Measurements from ENCODE around the gene NOS3. TPM values are rescaled to one million over a fixed set of nuclear protein-coding genes. Genes with fewer than 3 reads are reported as not detected.

The NOS3 gene
- total and polyA plus RNA-seq, 2 donors (not counting 3 experiments of a cell fraction or from before 2014, with no cell fraction given), result 82.8 to 95.1 TPM

GRCh38 chr7:151053751-151054150 lies 62.9 kb downstream of the NOS3 start:
- H3K27ac ChIP-seq (ENCODE audit: insufficient read depth, low read depth, low read length), result no peak overlapping the region
- peaks cover 13% of the 10 kb centered on the region for H3K4me1 ChIP-seq (ENCODE audit: control insufficient read depth, extremely low read depth, insufficient read depth, low read length)
- no peak for FAIRE-seq
- no peak overlapping the region for H2AFZ ChIP-seq (ENCODE audit: low read depth, low read length)
- H3K79me2 ChIP-seq (ENCODE audit: control insufficient read depth, insufficient read depth, low read length), result no peaks in the 10 kb centered on the region
- dilution Hi-C loops (cut with MboI; ENCODE audit: extremely low pct_ligation_motif_present, low sequenced_read_pairs) (no loop called here), intact Hi-C loops (cut with micrococcal nuclease) (no loop called here)
- H3K9me3 ChIP-seq (replicated peaks; ENCODE audit: control insufficient read depth, insufficient read depth, low read length), result no peaks in the 10 kb centered on the region
- no TSS peak for BruUV-seq (replicated peaks)
- no peak overlapping the region for H3K4me3 ChIP-seq (replicated peaks in 1 of 3; ENCODE audit: insufficient read depth in 1 of 3, low read depth in 1 of 3, low read length in 3 of 3)
- POLR2A ChIA-PET, result no interaction called here
- TF ChIP-seq EZH2 (IDR thresholded peaks at IDR 0.05; ENCODE audit: borderline replicate concordance, low read depth, low read length, severe bottlenecking), result no peak
- no peak for TF ChIP-seq POLR2A (IDR thresholded peaks at IDR 0.05; ENCODE audit: low read depth, low read length)
- no peak for TF ChIP-seq GATA2 (IDR thresholded peaks at IDR 0.05; ENCODE audit: insufficient read depth, insufficient read length, low read depth, low read length)
- TF ChIP-seq JUN (IDR thresholded peaks at IDR 0.05; ENCODE audit: borderline replicate concordance, insufficient read depth, insufficient read length, low read depth), result no peak
- TF ChIP-seq, protein P1, sequence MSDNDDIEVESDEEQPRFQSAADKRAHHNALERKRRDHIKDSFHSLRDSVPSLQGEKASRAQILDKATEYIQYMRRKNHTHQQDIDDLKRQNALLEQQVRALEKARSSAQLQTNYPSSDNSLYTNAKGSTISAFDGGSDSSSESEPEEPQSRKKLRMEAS (IDR thresholded peaks at IDR 0.05; ENCODE audit: insufficient read depth, insufficient read length), result no peak
- TF ChIP-seq POLR2AphosphoS5 (IDR thresholded peaks at IDR 0.05; ENCODE audit: insufficient read depth, low read depth, low read length), result no peak
- no peak for TF ChIP-seq FOS (IDR thresholded peaks at IDR 0.05; ENCODE audit: borderline replicate concordance, insufficient read depth, low read length)
- H3K4me2 ChIP-seq (ENCODE audit: insufficient read depth, low read length), result no peak overlapping the region
- no peaks in the 10 kb centered on the region for H3K9me1 ChIP-seq (replicated peaks; ENCODE audit: control insufficient read depth, extremely low read depth, insufficient read depth, low read length)
- CTCF ChIA-PET, result no interaction called here
- H4K20me1 ChIP-seq (replicated peaks; ENCODE audit: control insufficient read depth, extremely low read depth, insufficient read depth, low read length), result no peaks in the 10 kb centered on the region
- H3K27me3 ChIP-seq (ENCODE audit: control insufficient read depth in 2 of 2, insufficient read depth in 2 of 2, low read length in 2 of 2), result peaks cover 0 to 4% of the 10 kb centered on the region in 2 experiments
- DNase-seq (ENCODE audit: low read depth, low spot score), result no peak
- H3K36me3 ChIP-seq (ENCODE audit: control insufficient read depth in 2 of 2, extremely low read depth in 1 of 2, insufficient read depth in 2 of 2, low read length in 2 of 2), result no peaks in the 10 kb centered on the region
- H3K9ac ChIP-seq (replicated peaks; ENCODE audit: extremely low read depth, insufficient read depth, low read length), result no peak overlapping the region

- TF ChIP-seq JUN (IDR thresholded peaks at IDR 0.05; ENCODE audit: borderline replicate concordance, insufficient read depth, insufficient read length, low read depth), result no peak
- TF ChIP-seq EZH2 (IDR thresholded peaks at IDR 0.05; ENCODE audit: borderline replicate concordance, low read depth, low read length, severe bottlenecking), result no peak
- TF ChIP-seq POLR2A (IDR thresholded peaks at IDR 0.05; ENCODE audit: low read depth, low read length), result no peak
- no peak for TF ChIP-seq FOS (IDR thresholded peaks at IDR 0.05; ENCODE audit: borderline replicate concordance, insufficient read depth, low read length)
- TF ChIP-seq GATA2 (IDR thresholded peaks at IDR 0.05; ENCODE audit: insufficient read depth, insufficient read length, low read depth, low read length), result no peak
- TF ChIP-seq, protein P2, sequence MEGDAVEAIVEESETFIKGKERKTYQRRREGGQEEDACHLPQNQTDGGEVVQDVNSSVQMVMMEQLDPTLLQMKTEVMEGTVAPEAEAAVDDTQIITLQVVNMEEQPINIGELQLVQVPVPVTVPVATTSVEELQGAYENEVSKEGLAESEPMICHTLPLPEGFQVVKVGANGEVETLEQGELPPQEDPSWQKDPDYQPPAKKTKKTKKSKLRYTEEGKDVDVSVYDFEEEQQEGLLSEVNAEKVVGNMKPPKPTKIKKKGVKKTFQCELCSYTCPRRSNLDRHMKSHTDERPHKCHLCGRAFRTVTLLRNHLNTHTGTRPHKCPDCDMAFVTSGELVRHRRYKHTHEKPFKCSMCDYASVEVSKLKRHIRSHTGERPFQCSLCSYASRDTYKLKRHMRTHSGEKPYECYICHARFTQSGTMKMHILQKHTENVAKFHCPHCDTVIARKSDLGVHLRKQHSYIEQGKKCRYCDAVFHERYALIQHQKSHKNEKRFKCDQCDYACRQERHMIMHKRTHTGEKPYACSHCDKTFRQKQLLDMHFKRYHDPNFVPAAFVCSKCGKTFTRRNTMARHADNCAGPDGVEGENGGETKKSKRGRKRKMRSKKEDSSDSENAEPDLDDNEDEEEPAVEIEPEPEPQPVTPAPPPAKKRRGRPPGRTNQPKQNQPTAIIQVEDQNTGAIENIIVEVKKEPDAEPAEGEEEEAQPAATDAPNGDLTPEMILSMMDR (IDR thresholded peaks at IDR 0.05; ENCODE audit: extremely low read depth in 1 of 2, insufficient read depth in 1 of 2, low read depth in 1 of 2, low read length in 2 of 2), result no peak
- TF ChIP-seq, protein P1 (IDR thresholded peaks at IDR 0.05; ENCODE audit: insufficient read depth, insufficient read length), result no peak
- no peak for TF ChIP-seq POLR2AphosphoS5 (IDR thresholded peaks at IDR 0.05; ENCODE audit: insufficient read depth, low read depth, low read length)
- no peak for TF ChIP-seq MYC (IDR thresholded peaks at IDR 0.05; ENCODE audit: low read depth, low read length)
- H3K27me3 ChIP-seq (ENCODE audit: control insufficient read depth in 2 of 2, insufficient read depth in 2 of 2, low read length in 2 of 2), result no peaks in the 10 kb centered on the region
- no peak overlapping the region for H3K4me3 ChIP-seq (replicated peaks in 1 of 3; ENCODE audit: insufficient read depth in 1 of 3, low read depth in 1 of 3, low read length in 3 of 3)
- no TSS peak for BruUV-seq (replicated peaks)
- H3K9me1 ChIP-seq (replicated peaks; ENCODE audit: control insufficient read depth, extremely low read depth, insufficient read depth, low read length), result no peaks in the 10 kb centered on the region
- dilution Hi-C loops (cut with MboI; ENCODE audit: extremely low pct_ligation_motif_present, low sequenced_read_pairs), result no loop called here
- no peaks in the 10 kb centered on the region for H3K36me3 ChIP-seq (ENCODE audit: control insufficient read depth in 2 of 2, extremely low read depth in 1 of 2, insufficient read depth in 2 of 2, low read length in 2 of 2)
- H3K27ac ChIP-seq (ENCODE audit: insufficient read depth, low read depth, low read length), result no peak overlapping the region
- peaks cover 16% of the 10 kb centered on the region for H3K79me2 ChIP-seq (ENCODE audit: control insufficient read depth, insufficient read depth, low read length)
- H3K9me3 ChIP-seq (replicated peaks; ENCODE audit: control insufficient read depth, insufficient read depth, low read length), result no peaks in the 10 kb centered on the region
- H3K4me1 ChIP-seq (ENCODE audit: control insufficient read depth, extremely low read depth, insufficient read depth, low read length), result peaks cover 26% of the 10 kb centered on the region
- ChIA-PET POLR2A (no interaction called here), CTCF (no interaction called here)
- DNase-seq (ENCODE audit: low read depth, low spot score) (no peak), FAIRE-seq (no peak)
- no peak overlapping the region for H3K4me2 ChIP-seq (ENCODE audit: insufficient read depth, low read length)
- no peaks in the 10 kb centered on the region for H4K20me1 ChIP-seq (replicated peaks; ENCODE audit: control insufficient read depth, extremely low read depth, insufficient read depth, low read length)
- no peak overlapping the region for H3K9ac ChIP-seq (replicated peaks; ENCODE audit: extremely low read depth, insufficient read depth, low read length)
- intact Hi-C loops (cut with micrococcal nuclease), result no loop called here
- no peak overlapping the region for H2AFZ ChIP-seq (ENCODE audit: low read depth, low read length)
These were observed 65.5 kb downstream of the NOS3 start for GRCh38 chr7:151056283-151056665.
